Keratinocyte (primary cell): ENCODE measurements around the gene POLH. TPM values are rescaled to one million over a fixed set of nuclear protein-coding genes. Genes with fewer than 3 reads are reported as not detected.

Experiments used
- DNase-seq: peaks from one replicate; pipeline ENCODE4 v3.0.0-alpha.2; 2011; ENCODE audit warnings: low read depth, missing footprints, low spot score
- FAIRE-seq: peaks from 2 replicates; lab custom pipeline; 2011; peaks lifted over from hg19 to GRCh38; lab: Jason Lieb, UNC
- H2AFZ ChIP-seq: 2 replicates; pipeline ENCODE4 v1.6.0; 2012; ENCODE audit warnings: low read length, control low read depth, inconsistent platforms; ENCODE audit not compliant: control insufficient read depth
- H3K27ac ChIP-seq: 2 replicates; pipeline ENCODE4 v1.5.1; 2011; ENCODE audit warnings: low read length; ENCODE audit not compliant: control insufficient read depth, insufficient read depth
- H3K27me3 ChIP-seq: 3 replicates; pipeline ENCODE4 v1.6.0; 2011; ENCODE audit warnings: low read length; ENCODE audit not compliant: control insufficient read depth, insufficient read depth; ENCODE audit errors: extremely low read depth
- H3K36me3 ChIP-seq, 2 experiments: 2 replicates in 1 of 2; 3 replicates in 1 of 2; pipeline ENCODE4 v1.5.1; 2011; ENCODE audit warnings: low read length in 2 of 2, mild to moderate bottlenecking in 1 of 2; ENCODE audit not compliant: control insufficient read depth in 2 of 2, insufficient read depth in 2 of 2; ENCODE audit errors: extremely low read depth in 1 of 2
- H3K4me1 ChIP-seq: 3 replicates; pipeline ENCODE4 v1.5.1; 2011; ENCODE audit warnings: low read length; ENCODE audit not compliant: control insufficient read depth, insufficient read depth; ENCODE audit errors: extremely low read depth
- H3K4me2 ChIP-seq: 3 replicates; pipeline ENCODE4 v1.6.0; 2011; ENCODE audit warnings: low read depth, low read length; ENCODE audit not compliant: control insufficient read depth, insufficient read depth; ENCODE audit errors: extremely low read depth
- H3K4me3 ChIP-seq, 3 experiments: fragments of 200-600 bp in 1 of 3; sonication (generic) in 1 of 3; 2 replicates in 2 of 3; 3 replicates in 1 of 3; pipeline ENCODE4 v1.5.1; 2011 to 2016; ENCODE audit warnings: low read length in 3 of 3, mild to moderate bottlenecking in 3 of 3, control low read depth in 2 of 3, inconsistent platforms in 1 of 3, low read depth in 1 of 3, mixed read lengths in 1 of 3, mixed run types in 1 of 3, moderate library complexity in 1 of 3; ENCODE audit not compliant: control insufficient read depth in 2 of 3, insufficient read depth in 2 of 3; ENCODE audit errors: extremely low read depth in 1 of 3
- H3K79me2 ChIP-seq: 2 replicates; pipeline ENCODE4 v1.6.0; 2012; ENCODE audit warnings: low read length; ENCODE audit not compliant: control insufficient read depth, insufficient read depth
- H3K9ac ChIP-seq: 3 replicates; pipeline ENCODE4 v1.6.0; 2011; ENCODE audit warnings: low read length; ENCODE audit not compliant: control insufficient read depth, insufficient read depth; ENCODE audit errors: extremely low read depth
- H3K9me1 ChIP-seq: 3 replicates; pipeline ENCODE4 v1.6.0; 2011; ENCODE audit warnings: low read length; ENCODE audit not compliant: control insufficient read depth, insufficient read depth; ENCODE audit errors: extremely low read depth
- H3K9me3 ChIP-seq: 2 replicates; pipeline ENCODE4 v1.5.1; 2012; ENCODE audit warnings: low read depth, low read length; ENCODE audit not compliant: control insufficient read depth
- H4K20me1 ChIP-seq: 3 replicates; pipeline ENCODE4 v1.6.0; 2011; ENCODE audit warnings: low read length; ENCODE audit not compliant: control insufficient read depth, insufficient read depth; ENCODE audit errors: extremely low read depth
- CTCF ChIP-seq, 3 experiments: IDR thresholded peaks in 1 of 3; conservative IDR thresholded peaks in 1 of 3; optimal IDR thresholded peaks in 1 of 3; 2 replicates in 2 of 3; 3 replicates in 1 of 3; pipeline versions ENCODE3 to v1.5.1; 2011; ENCODE audit warnings: low read length in 3 of 3, mild to moderate bottlenecking in 3 of 3, moderate library complexity in 2 of 3, control low read depth in 1 of 3, inconsistent platforms in 1 of 3; ENCODE audit not compliant: insufficient read depth in 2 of 3; ENCODE audit errors: extremely low read depth in 1 of 3
- EZH2 ChIP-seq: IDR thresholded peaks from one replicate; pipeline ENCODE4 v1.6.1; 2012; ENCODE audit warnings: inconsistent platforms, mild to moderate bottlenecking, low read length, moderate library complexity
- dilution Hi-C: fragments of 300-500 bp; cut with MboI; formaldehyde crosslinking; loops from one replicate; pipeline ENCODE4 v1.7.0; 2020; ENCODE audit warnings: low sequenced_read_pairs; ENCODE audit not compliant: extremely low pct_ligation_motif_present
- polyA plus RNA-seq, 5 experiments: library from polyadenylated mRNA; depleted of rRNA in 3 of 5; stranded (reverse) in 3 of 5; stranded (forward) in 1 of 5; unstranded in 1 of 5; fragments of >200 nt; gene quantifications; 1 replicate in 1 of 5; 2 replicates in 3 of 5; 3 replicates in 1 of 5; pipeline versions ENCODE4 v1.2.1 to v1.2.3, GENCODE V29; 2011 to 2012; ENCODE audit warnings: missing spikeins in 2 of 5, low read depth in 1 of 5, low replicate concordance in 1 of 5

Gene POLH
- polyA plus RNA-seq, 1 donor (not counting 4 experiments of a cell fraction or from before 2014, with no cell fraction given) = 29.9 TPM

GRCh38 chr6:43644940-43645612 is 69.1 kb downstream of the POLH start, which contains the start of gene RSPH9:
Gene RSPH9 (plus strand): TSS chr6:43645036. CDS start chr6:43645099, 63 bp downstream.
- Histone ChIP-seq H3K79me2 (peaks cover 11% of the 10 kb centered on the region), H3K9ac (no peak within 1 kb of the TSS), H3K4me2 (peak within 1 kb of the TSS; percentile 35), H3K4me3 (peak within 1 kb of the TSS in 1 of 3 experiments; percentile 42), H3K9me3 (no peaks in the 10 kb centered on the region), H3K36me3 (peaks cover 5 to 12% of the 10 kb centered on the region in 2 experiments), H3K4me1 (no peaks in the 10 kb centered on the region), H3K27me3 (no peaks in the 10 kb centered on the region), H4K20me1 (no peaks in the 10 kb centered on the region), H3K9me1 (no peaks in the 10 kb centered on the region), H2AFZ (peak within 1 kb of the TSS; percentile 67), H3K27ac (no peak within 1 kb of the TSS)
- FAIRE-seq = no peak
- no peak for DNase-seq
- dilution Hi-C loops = no loop called here
- TF ChIP-seq CTCF (optimal IDR thresholded peaks at IDR 0.05 in 1 of 3, IDR thresholded peaks at IDR 0.05 in 1 of 3, conservative IDR thresholded peaks at IDR 0.05 in 1 of 3; ENCODE audit: extremely low read depth in 1 of 3, insufficient read depth in 2 of 3, low read length in 3 of 3) (no peak), EZH2 (no peak)

- Histone ChIP-seq H4K20me1 (no peaks in the 10 kb centered on the region), H2AFZ (peak overlapping the region; percentile 67), H3K27ac (no peak overlapping the region), H3K36me3 (peaks cover 3 to 6% of the 10 kb centered on the region in 2 experiments), H3K27me3 (no peaks in the 10 kb centered on the region), H3K4me2 (peak overlapping the region; percentile 35), H3K9ac (no peak overlapping the region), H3K79me2 (peaks cover 6% of the 10 kb centered on the region), H3K4me1 (no peaks in the 10 kb centered on the region), H3K9me1 (no peaks in the 10 kb centered on the region), H3K9me3 (no peaks in the 10 kb centered on the region), H3K4me3 (peak overlapping the region in 1 of 3 experiments; percentile 42)
- TF ChIP-seq CTCF (optimal IDR thresholded peaks at IDR 0.05 in 1 of 3, IDR thresholded peaks at IDR 0.05 in 1 of 3, conservative IDR thresholded peaks at IDR 0.05 in 1 of 3; ENCODE audit: extremely low read depth in 1 of 3, insufficient read depth in 2 of 3, low read length in 3 of 3) (no peak), EZH2 (no peak)
- DNase-seq (no peak), FAIRE-seq (no peak)
- dilution Hi-C loops = no loop called here
Observed at GRCh38 chr6:43645613-43645964, 69.6 kb downstream of the POLH start.
